Aorta (tissue), 5 donors: ENCODE results near the gene SNX25. TPM values are rescaled to one million over a fixed set of nuclear protein-coding genes. Genes with fewer than 3 reads are reported as not detected.

Source experiments
- ATAC-seq: fragments of 200-7000 bp; cut with Tn5 transposase; one replicate; pipeline ENCODE4 v1.9.1; 2022; ENCODE audit warnings: moderate library complexity; ENCODE audit not compliant: low FRiP score
- DNase-seq, 2 donors: peaks; one replicate each; pipeline ENCODE4 v3.0.0-alpha.2; 2020
- H3K27ac ChIP-seq, 2 donors: one replicate each; pipeline ENCODE4 v1.5.1; 2013; ENCODE audit warnings: low read length in 2 of 2, mild to moderate bottlenecking in 2 of 2, moderate library complexity in 2 of 2, control low read depth in 1 of 2, inconsistent platforms in 1 of 2, low read depth in 1 of 2
- H3K27me3 ChIP-seq, 2 donors: one replicate each; pipeline ENCODE4 v1.6.1; 2013; ENCODE audit warnings: control low read depth in 1 of 2, low read length in 1 of 2, mild to moderate bottlenecking in 1 of 2, moderate library complexity in 1 of 2; ENCODE audit not compliant: insufficient read depth in 2 of 2, control insufficient read depth in 1 of 2
- H3K36me3 ChIP-seq, 2 donors: one replicate each; pipeline ENCODE4 v1.6.1; 2013; ENCODE audit warnings: control low read depth in 1 of 2, low read length in 1 of 2, mild to moderate bottlenecking in 1 of 2; ENCODE audit not compliant: insufficient read depth in 2 of 2, control insufficient read depth in 1 of 2
- H3K4me1 ChIP-seq, 2 donors: one replicate each; pipeline ENCODE4 v1.6.1; 2013; ENCODE audit warnings: low read length in 2 of 2, control low read depth in 1 of 2, mild to moderate bottlenecking in 1 of 2, moderate library complexity in 1 of 2; ENCODE audit not compliant: insufficient read depth in 2 of 2, control insufficient read depth in 1 of 2
- H3K4me3 ChIP-seq, 2 donors: one replicate each; pipeline ENCODE4 v1.5.1; 2013; ENCODE audit warnings: low read length in 2 of 2, control low read depth in 1 of 2, mild to moderate bottlenecking in 1 of 2
- H3K9me3 ChIP-seq: one replicate; pipeline ENCODE4 v1.6.1; 2013; ENCODE audit warnings: mild to moderate bottlenecking, low read length; ENCODE audit not compliant: control insufficient read depth
- WGBS, 2 donors: extraction: QIAGEN DNeasy Blood & Tissue Kit; methylation state at CpG; one replicate each; pipeline ENCODE4 v1.1.7; 2013; 5-methylcytosine and 5-hydroxymethylcytosine counted together
- intact Hi-C, 2 donors: fragments of 100-400 bp; cut with DNase I; formaldehyde crosslinking; loops; one replicate each; pipeline versions ENCODE4 v1.14.2 to v1.15.0; 2022
- polyA plus RNA-seq, 2 donors: library from polyadenylated mRNA; stranded (reverse); fragments of 200-250 nt; gene quantifications; one replicate each; pipeline ENCODE4 v1.2.3, GENCODE V29; 2013
- total RNA-seq, 2 donors: library from RNA; stranded (reverse); fragmentation: NEBNext Ultra II Directional; extraction: Animal tissue kit (Norgen Biotek cat#: 25700); gene quantifications; one replicate each; pipeline ENCODE4 v1.2.1, GENCODE V29; 2021
- donor health status: healthy with polysubstance abuse.
- donor health status: Bipolar disorder and iron deficiency.
- donor health status: DM: no; HTN: no; CAD: no.
- donor health status: DM: no; HTN: no; CAD: no.
- donor health status: DM: yes; HTN: yes; CAD: no.

SNX25 gene
- total and polyA plus RNA-seq, 4 donors = 8.6 to 44.7 (median 24.5) TPM

- Histone ChIP-seq H3K4me1 (peaks cover 0 to 4% of the 10 kb centered on the region in 2 donors), H3K4me3 (peak overlapping the region; percentile 94 to 96), H3K36me3 (no peaks in the 10 kb centered on the region), H3K27me3 (no peaks in the 10 kb centered on the region), H3K9me3 (no peaks in the 10 kb centered on the region), H3K27ac (peak overlapping the region; percentile 90 to 96)
- DNase-seq (peak; percentile 77 to 87), ATAC-seq (peak; percentile 61)
- intact Hi-C loops = loop anchor here (2.0 to 10.0 kb wide), 2 partner anchors 186 to 384 kb away; partner anchors contain the start of gene ANKRD37 (in 1 of the 2)
- 1% methylated on average over 74 to 84 of the region's 84 CpGs for WGBS, 2 donors
These were observed 944 bp downstream of the SNX25 start for GRCh38 chr4:185210102-185210981.

DNA sequence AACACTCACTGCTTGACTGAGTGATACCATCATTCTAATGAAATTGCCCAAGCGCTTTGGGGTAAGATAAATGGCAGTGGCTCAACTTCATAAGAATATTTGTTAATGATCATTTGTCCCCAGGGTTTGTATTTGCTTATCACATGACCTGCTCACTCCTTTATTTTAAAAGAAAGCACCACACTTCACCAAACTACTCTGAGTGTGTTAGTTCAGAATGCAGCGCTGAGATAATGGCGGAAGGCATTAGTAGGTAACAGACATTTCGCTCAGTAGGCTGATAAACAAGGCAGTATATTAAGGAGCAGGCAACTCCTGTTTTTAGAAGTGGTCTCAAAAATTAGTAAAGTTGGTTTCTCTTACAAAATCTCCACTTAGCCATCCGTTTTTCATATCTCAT lies 1.6 kb downstream of the SNX25 start:
- intact Hi-C loops = loop anchor here (2.0 to 10.0 kb wide), 2 partner anchors 186 to 384 kb away; partner anchors contain the start of gene ANKRD37 (in 1 of the 2)
- WGBS, 2 donors = 9 to 11% methylated on average over 5 of the region's 5 CpGs
- peak overlapping the region in 1 of 2 donors; percentile 61 for H3K27ac ChIP-seq
- no peaks in the 10 kb centered on the region for H3K9me3 ChIP-seq
- no peak for ATAC-seq
- peak overlapping the region; percentile 94 to 96 for H3K4me3 ChIP-seq
- H3K4me1 ChIP-seq = peaks cover 0 to 4% of the 10 kb centered on the region in 2 donors
- DNase-seq = no peak
- H3K36me3 ChIP-seq = no peaks in the 10 kb centered on the region
- H3K27me3 ChIP-seq = no peaks in the 10 kb centered on the region

GRCh38 chr4:185211641-185212040 lies 2.2 kb downstream of the SNX25 start:
- peaks cover 0 to 4% of the 10 kb centered on the region in 2 donors for H3K4me1 ChIP-seq
- peak overlapping the region; percentile 94 to 96 for H3K4me3 ChIP-seq
- ATAC-seq (no peak), DNase-seq (no peak)
- H3K27ac ChIP-seq = peak overlapping the region; percentile 36 to 55
- H3K27me3 ChIP-seq = no peaks in the 10 kb centered on the region
- no peaks in the 10 kb centered on the region for H3K9me3 ChIP-seq
- WGBS, 2 donors = 4 to 15% methylated on average over 2 of the region's 2 CpGs
- no peaks in the 10 kb centered on the region for H3K36me3 ChIP-seq
- intact Hi-C loops = loop anchor here (2.0 to 10.0 kb wide), 2 partner anchors 185 to 383 kb away; partner anchors contain the start of gene ANKRD37 (in 1 of the 2)

GRCh38 chr4:185212581-185212980 lies 3.2 kb downstream of the SNX25 start:
- intact Hi-C loops = loop anchor here in 1 of 2 donors (10.0 kb wide), 1 partner anchor 382 kb away; no protein-coding TSS in a partner anchor
- 66 to 72% methylated on average over 4 of the region's 4 CpGs for WGBS, 2 donors
- Histone ChIP-seq H3K36me3 (no peaks in the 10 kb centered on the region), H3K9me3 (no peaks in the 10 kb centered on the region), H3K27me3 (no peaks in the 10 kb centered on the region), H3K4me1 (peaks cover 0 to 4% of the 10 kb centered on the region in 2 donors), H3K27ac (no peak overlapping the region), H3K4me3 (peak overlapping the region in 1 of 2 donors; percentile 16)
- ATAC-seq (no peak), DNase-seq (no peak)

- Histone ChIP-seq H3K9me3 (no peaks in the 10 kb centered on the region), H3K4me1 (peaks cover 0 to 4% of the 10 kb centered on the region in 2 donors), H3K4me3 (no peak overlapping the region), H3K27me3 (no peaks in the 10 kb centered on the region), H3K36me3 (no peaks in the 10 kb centered on the region), H3K27ac (no peak overlapping the region)
- no peak for DNase-seq
- intact Hi-C loops = loop anchor here in 1 of 2 donors (10.0 kb wide), 1 partner anchor 381 kb away; no protein-coding TSS in a partner anchor
- WGBS, 2 donors = 85 to 92% methylated on average over 4 of the region's 4 CpGs
- no peak for ATAC-seq
These were observed 4.5 kb downstream of the SNX25 start for GRCh38 chr4:185213877-185214276.

DNA sequence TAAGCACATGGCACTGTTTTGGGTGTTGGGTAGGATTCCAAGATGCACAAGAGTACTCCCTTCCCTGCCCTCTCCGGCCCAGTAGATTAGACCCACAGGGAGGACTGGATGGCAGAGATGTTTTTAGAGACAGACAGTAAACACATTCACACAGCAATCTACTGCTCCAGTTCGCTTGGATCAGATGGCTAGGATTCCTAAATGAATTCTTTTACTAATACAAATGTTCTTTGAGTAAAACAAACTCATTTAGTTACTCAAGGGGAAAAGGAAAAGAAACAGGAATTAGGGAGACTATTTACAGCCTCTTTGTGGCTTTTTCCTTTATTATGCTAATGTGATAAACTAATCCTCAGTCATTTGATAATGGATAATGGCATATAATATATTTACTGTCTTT lies 5.9 kb downstream of the SNX25 start:
- H3K4me3 ChIP-seq = no peak overlapping the region
- peak overlapping the region in 1 of 2 donors; percentile 67 for H3K27ac ChIP-seq
- intact Hi-C loops = loop anchor here in 1 of 2 donors (10.0 kb wide), 1 partner anchor 380 kb away; no protein-coding TSS in a partner anchor
- ATAC-seq (no peak), DNase-seq (no peak)
- H3K36me3 ChIP-seq = no peaks in the 10 kb centered on the region
- H3K4me1 ChIP-seq = peaks cover 0 to 6% of the 10 kb centered on the region in 2 donors
- 5 to 7% methylated on average over 2 of the region's 2 CpGs for WGBS, 2 donors
- no peaks in the 10 kb centered on the region for H3K27me3 ChIP-seq
- H3K9me3 ChIP-seq = no peaks in the 10 kb centered on the region

GRCh38 chr4:185217408-185217975 lies 8.1 kb downstream of the SNX25 start:
- Histone ChIP-seq H3K27ac (peak overlapping the region in 1 of 2 donors; percentile 28), H3K9me3 (no peaks in the 10 kb centered on the region), H3K4me1 (peaks cover 2 to 9% of the 10 kb centered on the region in 2 donors), H3K4me3 (peak overlapping the region in 1 of 2 donors; percentile 5), H3K36me3 (no peaks in the 10 kb centered on the region), H3K27me3 (no peaks in the 10 kb centered on the region)
- 2 to 8% methylated on average over 6 of the region's 6 CpGs for WGBS, 2 donors
- no peak for DNase-seq
- no peak for ATAC-seq
- intact Hi-C loops = loop anchor here in 1 of 2 donors (10.0 kb wide), 1 partner anchor 377 kb away; no protein-coding TSS in a partner anchor

- Histone ChIP-seq H3K27ac (peak overlapping the region in 1 of 2 donors; percentile 71), H3K9me3 (no peaks in the 10 kb centered on the region), H3K4me1 (peaks cover 2 to 7% of the 10 kb centered on the region in 2 donors), H3K4me3 (no peak overlapping the region), H3K27me3 (no peaks in the 10 kb centered on the region), H3K36me3 (no peaks in the 10 kb centered on the region)
- WGBS, 2 donors = 91 to 96% methylated on average over 2 of the region's 2 CpGs
- intact Hi-C loops = loop anchor here in 1 of 2 donors (10.0 kb wide), 1 partner anchor 376 kb away; no protein-coding TSS in a partner anchor
- DNase-seq (no peak), ATAC-seq (no peak)
These were observed 8.9 kb downstream of the SNX25 start for GRCh38 chr4:185218312-185218711.
